ENCODE data around the gene OR2D3. TPM values are rescaled to one million over a fixed set of nuclear protein-coding genes. Genes with fewer than 3 reads are reported as not detected.
"Not testable (repeated sequence)": the region's sequence is repeated elsewhere in the genome, so short reads cannot be mapped to it uniquely, and the experiment has no call there.

The OR2D3 gene, protein sequence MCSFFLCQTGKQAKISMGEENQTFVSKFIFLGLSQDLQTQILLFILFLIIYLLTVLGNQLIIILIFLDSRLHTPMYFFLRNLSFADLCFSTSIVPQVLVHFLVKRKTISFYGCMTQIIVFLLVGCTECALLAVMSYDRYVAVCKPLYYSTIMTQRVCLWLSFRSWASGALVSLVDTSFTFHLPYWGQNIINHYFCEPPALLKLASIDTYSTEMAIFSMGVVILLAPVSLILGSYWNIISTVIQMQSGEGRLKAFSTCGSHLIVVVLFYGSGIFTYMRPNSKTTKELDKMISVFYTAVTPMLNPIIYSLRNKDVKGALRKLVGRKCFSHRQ
- total RNA-seq (2014; rRNA removed; shearing (Covaris generic)), result not detected in 2 replicates

DNA sequence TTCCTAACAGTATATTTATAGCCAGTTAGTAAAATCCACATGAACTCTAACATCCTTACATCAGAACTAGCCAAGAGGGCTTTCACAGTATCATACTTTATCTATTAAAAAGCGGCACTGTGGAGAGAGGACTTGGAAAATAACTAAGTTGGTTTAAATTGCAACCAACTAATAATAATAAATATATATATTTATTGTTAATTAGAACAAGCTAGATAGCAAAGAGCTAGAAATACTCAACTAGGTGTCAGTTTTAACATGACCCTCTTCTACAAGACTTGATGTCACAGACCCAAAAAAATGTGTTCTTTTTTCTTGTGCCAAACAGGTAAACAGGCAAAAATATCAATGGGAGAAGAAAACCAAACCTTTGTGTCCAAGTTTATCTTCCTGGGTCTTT, at the start of gene OR2D3:
Gene OR2D3 (plus strand): TSS at position 301 of the 400 bp plus-strand sequence. CDS start 0 bp downstream, at position 301.
- no peak for DNase-seq (ENCODE audit: low read depth)

DNA sequence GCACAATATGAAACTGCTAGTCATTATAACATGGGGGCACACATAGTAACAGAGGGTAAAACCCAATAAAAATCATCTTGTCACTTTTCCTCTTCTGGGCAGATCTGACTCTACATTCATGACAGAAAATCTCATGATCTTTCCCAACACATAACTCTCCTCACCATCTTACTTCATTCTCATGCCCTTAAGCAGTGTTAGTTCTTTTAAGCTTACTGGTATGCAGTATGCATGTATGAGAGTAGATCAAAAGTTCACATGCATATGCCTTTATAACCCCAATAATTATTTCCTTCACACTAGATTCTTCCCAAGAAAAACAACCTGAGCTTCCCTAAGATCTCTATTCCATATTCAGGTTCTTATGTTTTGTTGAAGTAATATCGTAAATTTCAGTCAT, 49.5 kb upstream of the OR2D3 start:
- DNase-seq (ENCODE audit: low read depth), result no peak

DNA sequence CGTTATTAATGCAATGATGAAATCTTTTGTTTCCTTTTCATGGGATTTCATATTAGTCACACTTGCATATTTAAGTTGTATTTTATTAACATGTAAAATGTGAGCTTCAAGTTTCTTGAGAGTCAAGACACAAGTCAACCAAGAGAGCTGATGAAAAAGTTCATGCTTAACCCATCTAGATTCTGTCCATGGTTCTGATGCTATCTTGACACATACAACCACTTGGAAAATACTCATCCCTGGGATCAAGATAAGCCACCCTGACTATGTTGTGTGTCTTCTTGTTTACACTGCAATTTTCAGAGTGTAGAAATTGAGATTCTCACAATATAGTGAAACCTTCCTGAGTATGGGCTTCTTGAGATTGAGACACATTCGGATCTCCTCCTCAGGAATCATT, 45.0 kb upstream of the OR2D3 start:
- DNase-seq (ENCODE audit: low read depth), result no peak

DNA sequence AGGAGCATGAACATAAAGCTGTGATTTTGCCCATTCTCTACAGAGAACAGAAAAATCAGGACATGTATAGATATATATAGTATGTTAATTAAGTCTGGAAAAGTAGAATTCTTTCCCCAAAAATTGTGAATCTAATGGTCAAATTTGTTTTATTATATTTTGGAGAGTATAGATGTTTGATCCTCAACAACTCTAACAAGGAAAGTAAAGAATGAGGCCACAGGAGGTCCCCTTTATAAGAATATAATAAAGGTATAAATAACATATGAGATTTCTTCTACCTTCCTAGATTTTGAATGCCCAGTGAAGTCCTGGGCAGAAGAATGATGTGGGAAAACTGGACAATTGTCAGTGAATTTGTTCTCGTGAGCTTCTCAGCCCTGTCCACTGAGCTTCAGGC, 44.5 kb upstream of the OR2D3 start, which contains the start of gene OR10A4:
Gene OR10A4 (plus strand): TSS at position 301 of the 400 bp plus-strand sequence. CDS start 23 bp downstream, at position 324.
- no peak for DNase-seq (ENCODE audit: low read depth)

DNA sequence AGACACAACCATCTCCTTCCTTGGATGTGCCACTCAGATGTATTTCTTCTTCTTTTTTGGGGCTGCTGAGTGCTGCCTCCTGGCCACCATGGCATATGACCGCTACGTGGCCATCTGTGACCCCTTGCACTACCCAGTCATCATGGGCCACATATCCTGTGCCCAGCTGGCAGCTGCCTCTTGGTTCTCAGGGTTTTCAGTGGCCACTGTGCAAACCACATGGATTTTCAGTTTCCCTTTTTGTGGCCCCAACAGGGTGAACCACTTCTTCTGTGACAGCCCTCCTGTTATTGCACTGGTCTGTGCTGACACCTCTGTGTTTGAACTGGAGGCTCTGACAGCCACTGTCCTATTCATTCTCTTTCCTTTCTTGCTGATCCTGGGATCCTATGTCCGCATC, 43.9 kb upstream of the OR2D3 start:
- no peak for DNase-seq (ENCODE audit: low read depth)

DNA sequence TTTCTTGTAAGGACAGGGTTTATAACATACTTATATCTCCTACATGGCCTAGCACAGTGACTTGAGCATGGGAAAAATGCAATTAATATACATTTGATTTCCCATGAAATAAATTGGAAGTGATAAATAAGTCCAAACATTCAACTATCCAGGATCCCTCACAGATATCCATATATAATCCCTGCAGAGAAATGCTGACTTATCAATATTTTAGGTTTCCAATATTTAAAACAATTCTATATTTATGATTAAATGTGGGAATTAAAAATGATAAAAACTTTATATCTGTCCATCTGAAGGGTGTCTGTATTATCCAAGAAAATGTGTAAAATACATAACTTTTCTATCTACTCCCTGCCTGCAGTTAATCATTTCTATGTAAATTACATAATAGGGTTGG, 38.1 kb upstream of the OR2D3 start:
- no peak for DNase-seq (ENCODE audit: low read depth)

DNA sequence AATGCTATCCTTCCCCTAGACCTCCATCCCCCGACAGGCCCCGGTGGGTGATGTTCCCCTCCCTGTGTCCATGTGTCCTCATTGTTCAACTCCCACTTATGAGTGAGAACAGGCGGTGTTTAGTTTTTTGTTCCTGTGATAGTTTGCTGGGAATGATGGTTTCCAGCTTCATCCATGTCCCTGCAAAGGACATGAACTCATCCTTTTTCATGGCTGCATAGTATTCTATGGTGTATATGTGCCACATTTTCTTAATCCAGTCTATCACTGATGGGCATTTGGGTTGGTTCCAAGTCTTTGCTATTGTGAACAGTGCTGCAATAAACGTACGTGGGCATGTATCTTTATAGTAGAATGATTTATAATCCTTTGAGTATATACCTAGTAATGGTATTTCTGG, 33.1 kb upstream of the OR2D3 start:
- DNase-seq (ENCODE audit: low read depth), result not testable (repeated sequence)

DNA sequence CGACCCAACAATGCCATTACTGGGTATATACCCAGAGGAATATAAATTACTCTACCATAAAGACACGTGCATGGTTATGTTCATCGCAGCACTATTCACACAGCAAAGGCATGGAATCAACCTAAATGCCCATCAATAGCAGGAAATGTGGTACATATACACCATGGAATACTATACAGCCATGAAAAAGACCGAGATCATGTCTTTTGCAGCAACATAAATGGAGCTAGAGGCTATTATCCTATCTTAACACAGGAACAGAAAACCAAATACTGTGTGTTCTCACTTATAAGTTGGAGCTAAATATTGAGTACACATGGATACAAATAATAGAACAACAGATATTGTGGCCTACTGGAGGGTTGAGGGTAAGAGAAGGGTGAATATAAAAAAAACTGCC, 32.0 kb upstream of the OR2D3 start:
- no peak for DNase-seq (ENCODE audit: low read depth)

DNA sequence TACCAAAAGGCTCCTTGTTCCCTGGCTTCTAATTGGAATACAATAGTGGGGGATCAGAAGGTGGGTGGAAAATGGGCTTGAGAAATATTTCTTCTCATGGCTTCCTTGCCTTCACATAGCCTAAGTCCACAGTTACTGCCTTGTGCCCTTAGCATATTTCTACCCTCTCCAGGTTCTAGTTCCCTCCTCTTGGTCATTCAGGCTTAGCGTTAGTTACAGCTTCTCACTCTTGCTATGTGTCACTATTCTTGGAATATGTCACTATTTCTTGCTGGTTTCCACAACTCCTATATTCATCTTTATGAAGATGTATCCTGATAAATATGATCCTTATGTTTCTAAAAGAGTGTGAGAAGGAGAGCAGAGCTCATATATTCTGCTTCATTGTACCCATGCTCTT, 31.0 kb upstream of the OR2D3 start:
- no peak for DNase-seq (ENCODE audit: low read depth)

DNA sequence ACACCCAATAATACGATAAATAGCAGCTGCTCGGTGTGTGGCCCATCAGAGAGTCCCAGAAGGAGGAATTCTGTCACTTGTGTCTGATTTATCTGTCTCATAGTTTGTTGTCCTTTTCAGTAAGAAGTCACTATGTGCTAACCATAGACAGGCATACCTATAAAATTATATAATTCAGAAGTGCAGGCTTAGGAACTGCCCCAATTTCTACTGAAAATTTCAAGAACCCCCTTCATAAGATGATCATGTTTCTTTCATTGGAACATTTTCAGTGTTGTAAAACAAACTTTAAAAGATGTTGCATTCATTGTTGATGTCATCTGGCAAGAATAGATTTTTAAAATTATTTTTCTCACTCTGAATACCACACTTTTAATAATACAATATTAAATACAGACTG, 28.4 kb upstream of the OR2D3 start, which contains the start of gene OR2D2:
Gene OR2D2 (minus strand): TSS at position 101 of the 400 bp plus-strand sequence. CDS start 0 bp downstream, at position 101.
- no peak for DNase-seq (ENCODE audit: low read depth)

DNA sequence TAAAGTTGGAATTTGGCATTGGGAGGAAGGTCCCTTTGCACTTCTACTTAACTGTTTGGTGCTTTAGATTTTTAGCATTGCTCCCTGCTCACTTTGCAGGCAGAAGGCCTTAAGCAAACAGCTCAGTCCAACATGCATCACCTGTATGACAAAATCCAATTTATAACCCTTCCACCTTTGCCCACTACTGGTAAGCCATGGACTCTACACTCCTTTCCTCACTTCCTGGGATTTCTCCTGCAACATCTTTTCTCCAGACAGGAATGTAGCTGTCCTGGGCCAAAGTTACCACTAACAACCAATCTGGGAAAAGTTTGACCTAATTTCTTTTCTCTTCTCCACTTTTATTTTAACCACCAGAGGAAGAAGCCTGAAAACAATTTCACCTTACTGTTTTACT, 26.7 kb upstream of the OR2D3 start:
- DNase-seq (ENCODE audit: low read depth), result no peak

DNA sequence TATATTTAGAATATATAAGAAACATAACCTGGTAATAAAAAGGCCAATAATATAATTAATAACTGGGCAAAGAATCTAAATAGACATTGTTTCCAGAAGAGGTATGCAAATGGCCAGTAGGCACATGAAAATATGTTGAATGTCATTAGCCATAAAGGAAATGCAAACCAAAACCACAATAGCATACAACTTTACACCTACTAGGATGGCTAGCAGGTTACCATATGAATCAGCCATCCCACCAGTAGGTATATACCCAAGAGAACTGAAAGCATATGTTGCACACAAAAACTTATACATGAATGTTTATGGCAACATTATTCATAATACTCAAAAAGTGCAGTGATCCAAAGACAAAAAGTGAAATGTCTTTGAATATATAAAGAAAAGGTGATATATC, 25.8 kb upstream of the OR2D3 start:
- no peak for DNase-seq (ENCODE audit: low read depth)

DNA sequence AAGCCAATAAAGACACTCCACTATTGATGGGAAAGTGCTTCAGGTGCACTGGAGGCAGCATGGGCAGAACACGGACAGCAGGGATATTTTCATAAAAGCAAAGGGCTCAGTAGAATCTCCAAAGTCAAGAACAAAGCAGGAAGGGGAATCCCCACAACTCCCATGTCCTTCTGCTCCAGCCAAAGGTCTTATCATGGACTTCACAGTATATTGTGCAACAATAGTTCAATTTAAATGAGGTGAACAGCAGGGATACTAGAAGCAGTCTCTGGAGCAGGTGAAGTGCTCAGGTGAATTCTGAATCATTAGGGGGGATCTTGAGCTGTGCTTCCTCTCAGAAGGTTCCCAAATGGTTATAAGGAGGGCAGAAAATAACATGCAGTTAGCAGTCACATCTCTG, 21.9 kb upstream of the OR2D3 start:
- DNase-seq (ENCODE audit: low read depth), result no peak

DNA sequence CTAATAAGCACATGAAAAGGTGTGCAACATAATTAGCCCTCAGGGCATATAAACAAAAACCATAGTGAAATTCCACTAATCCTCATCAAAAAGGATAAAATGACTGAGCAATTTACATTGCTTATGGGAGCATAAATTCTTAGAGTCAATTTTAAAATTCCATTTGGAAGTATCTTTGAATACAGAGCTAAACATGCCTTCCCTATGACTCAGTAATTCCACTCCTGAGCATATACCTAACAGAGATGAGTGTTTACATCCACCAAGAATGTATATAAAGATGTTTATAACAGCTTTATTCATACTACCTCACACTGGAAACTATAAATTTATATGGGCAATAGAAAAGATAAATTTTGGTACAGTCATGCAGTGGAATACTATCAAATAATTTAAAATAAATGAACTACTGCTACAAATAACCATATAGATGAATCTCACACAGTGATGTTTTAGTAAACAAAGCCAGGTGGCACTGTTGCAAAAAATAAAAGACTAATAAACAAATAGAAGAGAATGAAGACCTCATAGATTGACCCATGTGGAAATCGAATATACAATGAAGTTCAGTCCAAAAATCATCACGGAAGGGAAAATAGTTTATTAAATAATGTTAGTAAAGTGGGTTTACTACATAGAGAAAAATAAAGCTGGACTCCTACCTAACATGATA, 20.3 kb upstream of the OR2D3 start:
- DNase-seq (ENCODE audit: low read depth), result no peak

DNA sequence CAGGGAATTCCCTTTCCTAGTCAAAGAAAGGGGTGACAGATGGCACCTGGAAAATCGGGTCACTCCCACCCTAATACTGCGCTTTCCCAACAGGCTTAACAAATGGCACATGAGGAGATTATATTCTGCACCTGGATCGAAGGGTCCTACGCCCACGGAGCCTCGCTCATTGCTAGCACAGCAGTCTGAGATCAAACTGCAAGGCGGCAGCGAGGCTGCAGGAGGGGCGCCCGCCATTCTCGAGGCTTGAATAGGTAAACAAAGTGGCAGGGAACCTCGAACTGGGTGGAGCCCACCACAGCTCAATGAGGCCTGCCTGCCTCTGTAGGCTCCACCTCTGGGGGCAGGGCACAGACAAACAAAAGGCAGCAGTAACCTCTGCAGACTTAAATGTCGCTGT, 16.0 kb upstream of the OR2D3 start:
- DNase-seq (ENCODE audit: low read depth), result not testable (repeated sequence)

DNA sequence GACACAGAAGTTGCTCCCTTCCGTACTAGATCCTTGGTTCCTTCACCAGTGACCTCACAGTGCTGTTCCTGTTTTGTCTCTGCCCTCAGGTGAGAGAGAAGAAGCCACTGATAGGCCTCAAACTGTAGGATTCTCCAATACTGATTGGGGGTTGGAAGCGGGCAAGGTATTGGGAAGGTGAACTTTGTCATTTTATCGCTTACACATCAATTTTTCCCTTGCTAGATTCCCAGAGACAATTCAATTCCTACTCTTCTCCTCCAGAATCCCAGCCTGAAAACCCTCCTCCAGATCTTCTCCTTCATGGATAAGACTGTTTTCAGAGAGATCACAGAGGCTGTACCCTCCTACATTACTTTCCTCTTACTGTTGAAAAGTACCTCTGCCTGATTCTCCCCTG, 9.4 kb upstream of the OR2D3 start:
- DNase-seq (ENCODE audit: low read depth), result no peak

DNA sequence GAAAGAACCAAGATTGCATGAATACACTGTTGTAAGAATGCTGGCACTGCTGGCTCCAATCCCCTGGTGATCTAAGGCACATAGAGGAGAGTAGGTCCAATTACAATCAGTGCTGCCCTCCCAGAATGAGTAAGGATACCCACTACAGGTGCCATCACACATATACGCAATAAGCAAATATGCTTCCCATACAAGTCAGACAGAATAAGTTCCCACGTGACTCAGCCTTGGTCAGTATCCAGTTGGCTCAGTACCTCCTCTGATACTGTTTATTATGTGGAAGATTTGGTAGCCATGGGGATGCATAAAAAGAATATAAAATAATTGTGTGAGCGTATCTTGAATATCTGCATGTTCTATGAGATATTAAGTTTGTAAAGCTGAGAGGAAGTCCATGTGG, 8.9 kb upstream of the OR2D3 start:
- DNase-seq (ENCODE audit: low read depth), result peak; percentile 18

DNA sequence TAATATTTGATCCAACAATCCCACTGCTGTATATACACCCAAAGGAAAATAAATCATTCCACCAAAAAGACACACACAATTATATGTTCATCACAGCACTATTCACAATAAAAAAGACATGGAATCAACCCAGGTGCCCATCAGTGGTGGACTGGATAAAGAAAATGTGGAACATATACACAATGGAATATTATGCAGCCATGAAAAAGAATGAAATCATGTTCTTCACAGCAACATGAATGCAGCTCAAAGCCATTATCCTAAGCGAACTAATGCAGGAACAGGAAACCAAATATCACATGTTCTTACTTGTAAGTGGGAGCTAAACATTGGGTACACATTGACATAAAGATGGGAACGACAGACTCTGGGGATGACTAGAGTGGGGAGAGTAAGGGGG, 1.1 kb upstream of the OR2D3 start:
- DNase-seq (ENCODE audit: low read depth), result no peak

DNA sequence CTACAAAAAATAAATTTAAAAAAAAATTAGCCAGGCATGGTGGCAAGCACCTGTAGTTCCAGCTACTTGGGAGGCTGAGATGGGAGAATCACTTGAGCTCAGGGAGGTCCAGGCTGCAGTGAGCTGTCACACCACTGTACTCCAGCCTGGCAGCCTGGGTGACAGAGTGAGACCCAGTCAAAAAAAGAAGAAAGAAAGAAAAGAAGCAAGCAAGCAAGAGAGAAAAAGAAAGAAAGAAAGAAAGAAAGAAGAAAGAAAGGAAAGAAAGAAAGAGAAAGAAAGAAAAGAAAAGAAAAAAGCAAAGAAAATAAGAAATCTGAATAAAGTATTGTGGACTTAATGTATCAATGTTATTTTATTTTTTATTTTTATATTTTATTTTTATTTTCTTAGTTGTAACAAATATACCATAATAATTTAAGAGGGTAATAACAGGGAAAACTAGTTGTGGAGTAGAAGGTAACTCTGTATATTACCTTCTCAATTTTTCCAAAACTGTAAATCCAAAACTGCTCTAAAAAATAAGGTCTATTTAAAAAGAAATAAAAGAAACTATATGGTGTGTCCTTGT, 4.3 kb downstream of the OR2D3 start:
- DNase-seq (ENCODE audit: low read depth), result no peak

DNA sequence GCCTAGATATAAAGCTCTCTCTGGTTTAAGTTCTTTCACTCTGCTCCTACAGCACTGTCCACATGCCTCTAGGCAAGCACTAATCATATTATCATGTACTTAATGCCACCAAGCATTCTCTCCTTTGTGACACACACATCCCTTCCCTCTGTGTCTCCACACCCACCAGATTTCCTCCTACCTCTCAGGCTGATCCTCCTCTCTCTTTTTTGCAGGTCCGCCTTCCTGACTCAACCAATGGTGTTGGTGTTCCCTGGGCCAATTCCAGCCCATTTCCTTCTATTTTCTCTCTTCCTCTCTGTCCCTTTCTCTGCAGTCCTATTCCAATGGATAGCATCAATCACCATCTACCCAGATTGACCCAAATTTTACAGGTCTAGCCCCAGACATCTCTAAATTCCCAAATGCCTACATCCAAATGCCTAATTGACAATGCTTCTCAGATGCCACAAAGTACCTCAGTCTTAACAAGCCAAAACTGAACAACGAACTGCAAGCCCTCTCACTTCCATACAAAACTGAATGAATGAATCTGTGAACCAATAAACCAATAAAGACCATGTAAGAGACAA, 4.9 kb downstream of the OR2D3 start:
- peak; percentile 34 for DNase-seq (ENCODE audit: low read depth)

DNA sequence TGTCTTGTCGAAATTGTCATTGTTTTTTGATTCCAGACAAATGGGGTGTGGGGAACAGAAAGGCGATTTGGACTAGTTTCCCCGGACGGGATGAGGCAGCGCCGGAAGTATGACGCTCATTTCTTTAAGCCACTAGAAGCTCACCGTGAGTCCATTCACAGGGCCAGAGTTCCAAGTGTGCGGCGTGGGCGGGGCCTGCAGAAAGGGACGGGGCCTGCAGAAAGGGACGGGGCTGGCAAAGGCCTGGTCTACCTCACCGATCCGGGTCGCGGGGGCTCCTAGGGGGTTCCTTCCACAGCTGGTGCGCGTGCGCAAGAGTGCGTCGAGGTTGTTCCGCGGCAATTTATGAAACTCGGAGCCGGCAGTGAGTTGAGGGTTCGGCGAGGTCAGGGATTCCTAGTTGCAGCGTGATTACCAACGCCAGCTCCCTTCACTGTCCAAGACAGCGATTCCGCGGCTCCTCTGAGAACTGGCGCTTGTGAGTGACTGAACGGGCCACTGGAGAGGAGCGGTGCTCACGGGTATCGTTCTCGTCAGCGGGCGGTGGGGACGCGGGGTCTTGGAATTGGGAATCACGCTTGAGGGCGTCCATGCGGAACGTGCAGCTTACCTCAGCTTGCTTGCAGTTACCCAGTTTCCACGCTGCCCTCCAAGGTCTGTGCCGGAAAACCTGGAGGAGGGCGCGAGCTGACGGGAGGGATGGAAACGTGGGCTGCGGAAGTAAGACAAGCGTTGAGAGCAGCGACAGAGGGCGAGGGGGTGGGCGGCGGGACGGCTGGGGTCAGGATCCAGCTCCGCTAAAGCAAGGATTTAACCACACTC, 5.6 kb downstream of the OR2D3 start, which contains the start of gene ZNF215:
Gene ZNF215 (plus strand): TSS at position 219 of the 822 bp plus-strand sequence. CDS start 5,847 bp downstream, outside the sequence.
- peak; percentile 68 for DNase-seq (ENCODE audit: low read depth)

Data from M059J (cell line).